ENCODE measurements around the gene NCKAP5.

- TF ChIP-seq CTCF (IDR thresholded peaks at IDR 0.05; ENCODE audit: insufficient read depth, low read length), result no peak
- no peak for TF ChIP-seq POLR2AphosphoS5 (IDR thresholded peaks at IDR 0.05; ENCODE audit: low read depth)
Observed at GRCh38 chr2:133345638-133346037, 222.6 kb downstream of the NCKAP5 start.

Data from HL-60 (cell line).